Natural killer cell (primary cell): Measurements from ENCODE around the gene KLF17. TPM values are rescaled to one million over a fixed set of nuclear protein-coding genes. Genes with fewer than 3 reads are reported as not detected.

Experiments used
- ATAC-seq, 3 donors: fragments of 150-1000 bp in 2 of 3; fragments of 200-7000 bp in 1 of 3; cut with Tn5 transposase; 1 replicate in 1 of 3; 2 replicates in 2 of 3; pipeline ENCODE4 v1.10.0; 2021; ENCODE audit warnings: mild to moderate bottlenecking in 2 of 3, moderate library complexity in 2 of 3
- DNase-seq, 2 donors: peaks; one replicate each; pipeline versions ENCODE4 v3.0.0 to v3.0.0-alpha.2; 2013 to 2021; ENCODE audit warnings: mixed read lengths in 1 of 2
- H3K27ac ChIP-seq: one replicate; pipeline ENCODE4 v1.5.1; 2013; ENCODE audit warnings: mild to moderate bottlenecking, low read length
- H3K27me3 ChIP-seq: one replicate; pipeline ENCODE4 v1.6.1; 2013; ENCODE audit warnings: low read length; ENCODE audit not compliant: control insufficient read depth, insufficient read depth
- H3K36me3 ChIP-seq: one replicate; pipeline ENCODE4 v1.6.1; 2013; ENCODE audit warnings: low read length; ENCODE audit not compliant: control insufficient read depth, insufficient read depth
- H3K4me1 ChIP-seq: one replicate; pipeline ENCODE4 v1.6.1; 2013; ENCODE audit warnings: low read length; ENCODE audit not compliant: control insufficient read depth, insufficient read depth
- H3K4me3 ChIP-seq: one replicate; pipeline ENCODE4 v1.5.1; 2013; ENCODE audit warnings: low read length
- H3K9me3 ChIP-seq: one replicate; pipeline ENCODE4 v1.6.1; 2013; ENCODE audit warnings: low read length; ENCODE audit not compliant: control insufficient read depth, insufficient read depth
- H3K27ac Mint-ChIP-seq, 2 donors: one replicate each; pipeline ENCODE4 v1.8.0; 2022; ENCODE audit warnings: mild to moderate bottlenecking in 2 of 2, mixed read lengths in 2 of 2, moderate library complexity in 1 of 2
- H3K27me3 Mint-ChIP-seq, 2 donors: one replicate each; pipeline ENCODE4 v1.8.0; 2022; ENCODE audit warnings: low read depth in 2 of 2, mixed read lengths in 2 of 2
- H3K36me3 Mint-ChIP-seq: one replicate; pipeline ENCODE4 v1.8.0; 2022; ENCODE audit warnings: mixed read lengths
- H3K4me1 Mint-ChIP-seq, 2 donors: one replicate each; pipeline ENCODE4 v1.8.0; 2022; ENCODE audit warnings: mixed read lengths in 2 of 2
- H3K4me3 Mint-ChIP-seq: one replicate; pipeline ENCODE4 v1.8.0; 2022; ENCODE audit warnings: mild to moderate bottlenecking, moderate library complexity, mixed read lengths
- H3K9me3 Mint-ChIP-seq, 2 donors: one replicate each; pipeline ENCODE4 v1.8.0; 2022; ENCODE audit warnings: mixed read lengths in 2 of 2
- WGBS: methylation state at CpG from one replicate; pipeline ENCODE4 v1.1.7; 2013; ENCODE audit warnings: missing lambda C conversion rate; ENCODE audit not compliant: insufficient coverage; 5-methylcytosine and 5-hydroxymethylcytosine counted together
- intact Hi-C: fragments of 100-400 bp; cut with micrococcal nuclease; formaldehyde crosslinking; loops from one replicate; pipeline ENCODE4 v1.14.2; 2022
- total RNA-seq, 4 donors: library from RNA; stranded (reverse); fragments of 120-200 nt in 1 of 4; gene quantifications; one replicate each; pipeline versions ENCODE4 v1.2.3 to v1.2.4, GENCODE V29; 2013 to 2022
- TF ChIP-seq, protein P1 (sequence below): fragments of 200-600 bp; IDR thresholded peaks from one replicate; pipeline ENCODE4 v1.8.0; 2022; ENCODE audit warnings: antibody characterized with exemption

The KLF17 gene
- total RNA-seq, 3 donors from 2014 or later (not counting 1 experiment from before 2014, with no cell fraction given), result not detected

DNA sequence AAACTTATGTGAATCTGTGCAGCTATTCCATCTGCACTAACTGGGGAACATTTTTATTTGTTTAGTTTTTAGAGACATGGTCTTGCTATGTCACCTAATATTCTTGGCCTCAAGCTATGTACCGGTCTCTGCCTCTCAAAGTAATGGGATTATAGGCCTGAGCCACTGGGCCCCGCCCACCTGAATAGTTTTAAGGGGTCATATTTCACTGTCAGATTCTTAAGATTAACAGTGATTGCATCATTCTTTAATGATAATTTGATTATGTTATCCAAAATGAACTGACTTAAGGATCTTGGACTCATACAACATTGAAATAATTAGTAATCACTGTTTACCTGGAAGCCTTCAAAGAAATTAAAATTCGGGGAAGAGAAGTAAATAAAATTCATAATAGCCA lies 35.4 kb downstream of the KLF17 start:
- H3K9me3 ChIP-seq, result no peaks in the 10 kb centered on the region
- H3K4me3 ChIP-seq, result no peak overlapping the region
- ATAC-seq (no peak), DNase-seq (no peak)
- no peaks in the 10 kb centered on the region for H3K36me3 ChIP-seq
- Mint-ChIP-seq H3K9me3 (no peaks in the 10 kb centered on the region), H3K27ac (no peak overlapping the region), H3K36me3 (no peaks in the 10 kb centered on the region), H3K4me3 (no peak overlapping the region), H3K4me1 (no peaks in the 10 kb centered on the region), H3K27me3 (peaks cover 13 to 25% of the 10 kb centered on the region in 2 donors)
- intact Hi-C loops, result no loop called here
- 100% methylated on average over 2 of the region's 3 CpGs for WGBS
- no peaks in the 10 kb centered on the region for H3K27me3 ChIP-seq
- no peak overlapping the region for H3K27ac ChIP-seq
- TF ChIP-seq, protein P1, sequence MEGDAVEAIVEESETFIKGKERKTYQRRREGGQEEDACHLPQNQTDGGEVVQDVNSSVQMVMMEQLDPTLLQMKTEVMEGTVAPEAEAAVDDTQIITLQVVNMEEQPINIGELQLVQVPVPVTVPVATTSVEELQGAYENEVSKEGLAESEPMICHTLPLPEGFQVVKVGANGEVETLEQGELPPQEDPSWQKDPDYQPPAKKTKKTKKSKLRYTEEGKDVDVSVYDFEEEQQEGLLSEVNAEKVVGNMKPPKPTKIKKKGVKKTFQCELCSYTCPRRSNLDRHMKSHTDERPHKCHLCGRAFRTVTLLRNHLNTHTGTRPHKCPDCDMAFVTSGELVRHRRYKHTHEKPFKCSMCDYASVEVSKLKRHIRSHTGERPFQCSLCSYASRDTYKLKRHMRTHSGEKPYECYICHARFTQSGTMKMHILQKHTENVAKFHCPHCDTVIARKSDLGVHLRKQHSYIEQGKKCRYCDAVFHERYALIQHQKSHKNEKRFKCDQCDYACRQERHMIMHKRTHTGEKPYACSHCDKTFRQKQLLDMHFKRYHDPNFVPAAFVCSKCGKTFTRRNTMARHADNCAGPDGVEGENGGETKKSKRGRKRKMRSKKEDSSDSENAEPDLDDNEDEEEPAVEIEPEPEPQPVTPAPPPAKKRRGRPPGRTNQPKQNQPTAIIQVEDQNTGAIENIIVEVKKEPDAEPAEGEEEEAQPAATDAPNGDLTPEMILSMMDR, result no peak
- no peaks in the 10 kb centered on the region for H3K4me1 ChIP-seq

DNA sequence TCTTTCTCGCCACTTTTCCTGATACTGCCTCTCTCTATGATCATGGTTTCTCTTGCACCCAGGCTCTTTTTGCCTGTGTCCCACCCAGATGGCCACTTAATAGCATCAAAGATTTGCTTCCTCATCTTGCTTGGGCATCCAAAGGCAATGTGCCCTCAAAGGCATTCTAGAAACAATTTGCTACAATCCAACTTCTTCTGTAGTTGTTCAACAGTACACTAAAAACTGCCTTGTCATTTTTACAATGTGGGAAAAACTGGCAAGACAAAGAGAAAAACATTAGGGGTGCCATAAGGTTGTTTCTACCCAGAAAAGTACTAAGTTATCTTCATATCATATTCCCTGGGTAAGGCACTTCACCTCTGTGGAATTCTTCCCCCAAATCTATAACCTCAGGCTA lies 39.3 kb downstream of the KLF17 start:
- no peak for ATAC-seq
- intact Hi-C loops, result no loop called here
- H3K9me3 Mint-ChIP-seq, result no peaks in the 10 kb centered on the region

DNA sequence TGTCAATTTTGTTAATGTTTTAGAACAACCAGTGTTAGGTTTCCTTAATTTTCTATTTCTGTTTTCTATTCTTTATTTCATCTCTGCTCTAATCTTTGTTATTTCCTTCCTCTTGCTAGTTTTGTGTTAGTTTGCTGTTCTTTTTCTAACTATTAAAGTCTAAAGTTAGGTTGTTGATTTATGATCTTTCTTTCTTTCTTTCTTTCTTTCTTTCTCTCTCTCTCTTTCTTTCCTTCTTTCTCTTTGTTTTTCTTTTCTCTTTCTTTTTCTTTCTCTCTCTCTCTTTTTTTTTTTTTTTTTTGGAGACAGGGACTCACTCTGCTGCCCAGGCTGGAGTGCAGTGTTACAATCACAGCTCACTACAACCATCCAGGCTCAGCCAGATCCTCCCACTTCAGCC lies 40.2 kb downstream of the KLF17 start:
- peaks cover 0 to 2% of the 10 kb centered on the region in 2 donors for H3K27me3 Mint-ChIP-seq
- intact Hi-C loops, result no loop called here
- Histone ChIP-seq H3K36me3 (no peaks in the 10 kb centered on the region), H3K27me3 (no peaks in the 10 kb centered on the region), H3K27ac (no peak overlapping the region), H3K4me3 (no peak overlapping the region), H3K9me3 (no peaks in the 10 kb centered on the region), H3K4me1 (no peaks in the 10 kb centered on the region)
- H3K9me3 Mint-ChIP-seq, result no peaks in the 10 kb centered on the region
- H3K4me1 Mint-ChIP-seq, result no peaks in the 10 kb centered on the region
- no peak for DNase-seq
- H3K27ac Mint-ChIP-seq, result no peak overlapping the region
- no peak overlapping the region for H3K4me3 Mint-ChIP-seq
- no peaks in the 10 kb centered on the region for H3K36me3 Mint-ChIP-seq
- ATAC-seq, result no peak
- TF ChIP-seq, protein P1, result no peak

More for the DNA sequence above, 39.3 kb downstream of the KLF17 start:
- no peak for DNase-seq
- peaks cover 5 to 6% of the 10 kb centered on the region in 2 donors for H3K27me3 Mint-ChIP-seq
- H3K4me3 Mint-ChIP-seq, result no peak overlapping the region
- no peak overlapping the region for H3K27ac Mint-ChIP-seq
- H3K36me3 Mint-ChIP-seq, result no peaks in the 10 kb centered on the region
- no peaks in the 10 kb centered on the region for H3K4me1 Mint-ChIP-seq
- Histone ChIP-seq H3K9me3 (no peaks in the 10 kb centered on the region), H3K27me3 (no peaks in the 10 kb centered on the region), H3K4me1 (no peaks in the 10 kb centered on the region), H3K4me3 (no peak overlapping the region), H3K27ac (no peak overlapping the region), H3K36me3 (no peaks in the 10 kb centered on the region)
- TF ChIP-seq, protein P1, result no peak
- 89% methylated on average over 1 of the region's 1 CpG for WGBS

DNA sequence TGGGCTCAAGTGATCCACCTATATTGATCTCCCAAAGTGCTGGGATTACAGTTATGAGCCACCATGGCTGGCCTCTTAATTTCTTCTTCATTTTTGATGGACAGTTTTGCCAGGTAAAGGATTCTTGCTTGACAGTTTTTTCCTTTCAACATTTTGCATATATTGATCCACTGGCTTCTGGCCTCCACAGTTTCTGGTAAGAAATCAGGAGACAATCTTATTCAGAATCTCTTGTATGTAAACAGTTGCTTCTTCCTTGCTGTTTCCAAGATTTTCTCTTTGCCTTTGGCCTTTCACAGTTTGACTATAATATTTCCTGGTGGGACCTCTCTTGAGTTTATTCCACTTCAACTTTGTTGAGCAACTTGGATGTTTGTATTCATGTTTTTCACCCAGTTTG lies 42.9 kb downstream of the KLF17 start:
- Histone ChIP-seq H3K4me3 (no peak overlapping the region), H3K27me3 (no peaks in the 10 kb centered on the region), H3K9me3 (no peaks in the 10 kb centered on the region), H3K36me3 (no peaks in the 10 kb centered on the region), H3K4me1 (no peaks in the 10 kb centered on the region), H3K27ac (no peak overlapping the region)
- Mint-ChIP-seq H3K36me3 (no peaks in the 10 kb centered on the region), H3K4me3 (no peak overlapping the region), H3K27me3 (peaks cover 0 to 11% of the 10 kb centered on the region in 2 donors), H3K9me3 (no peaks in the 10 kb centered on the region), H3K4me1 (no peaks in the 10 kb centered on the region), H3K27ac (no peak overlapping the region)
- DNase-seq (no peak), ATAC-seq (no peak)
- intact Hi-C loops, result no loop called here
- TF ChIP-seq, protein P1, result no peak
